Small intestine (tissue), 7 donors: Measurements from ENCODE around the gene CLASRP. TPM values are rescaled to one million over a fixed set of nuclear protein-coding genes. Genes with fewer than 3 reads are reported as not detected.

Experiments used
- DNase-seq, 2 donors: peaks; one replicate each; pipeline versions ENCODE4 v3.0.0 to v3.0.0-alpha.2; 2013
- FAIRE-seq: peaks from 2 replicates; lab custom pipeline; 2012; peaks lifted over from hg19 to GRCh38; lab: Jason Lieb, UNC
- H3K27ac ChIP-seq, 3 donors: one replicate each; pipeline ENCODE4 v1.5.1; 2013; ENCODE audit warnings: low read length in 2 of 3, mild to moderate bottlenecking in 2 of 3, control low read depth in 1 of 3, inconsistent platforms in 1 of 3, low read depth in 1 of 3, moderate library complexity in 1 of 3
- H3K27me3 ChIP-seq, 3 donors: one replicate each; pipeline ENCODE4 v1.6.1; 2013; ENCODE audit warnings: low read length in 3 of 3, inconsistent platforms in 1 of 3; ENCODE audit not compliant: control insufficient read depth in 3 of 3, insufficient read depth in 3 of 3
- H3K36me3 ChIP-seq, 3 donors: one replicate each; pipeline ENCODE4 v1.6.1; 2013; ENCODE audit warnings: low read length in 3 of 3, inconsistent platforms in 1 of 3, low read depth in 1 of 3, mild to moderate bottlenecking in 1 of 3, moderate library complexity in 1 of 3; ENCODE audit not compliant: control insufficient read depth in 3 of 3, insufficient read depth in 2 of 3
- H3K4me1 ChIP-seq, 3 donors: one replicate each; pipeline ENCODE4 v1.6.1; 2013; ENCODE audit warnings: low read length in 2 of 3, inconsistent platforms in 1 of 3, low read depth in 1 of 3, mild to moderate bottlenecking in 1 of 3, moderate library complexity in 1 of 3; ENCODE audit not compliant: control insufficient read depth in 3 of 3, insufficient read depth in 2 of 3
- H3K4me3 ChIP-seq, 3 donors: one replicate each; pipeline ENCODE4 v1.5.1; 2013; ENCODE audit warnings: low read length in 3 of 3, control low read depth in 1 of 3, inconsistent platforms in 1 of 3, low read depth in 1 of 3, mild to moderate bottlenecking in 1 of 3, moderate library complexity in 1 of 3
- H3K9me3 ChIP-seq, 2 donors: one replicate each; pipeline ENCODE4 v1.6.1; 2013; ENCODE audit warnings: low read depth in 1 of 2, low read length in 1 of 2; ENCODE audit not compliant: control insufficient read depth in 2 of 2, insufficient read depth in 1 of 2
- WGBS, 3 donors: extraction: QIAGEN DNeasy Blood & Tissue Kit; methylation state at CpG; one replicate each; pipeline ENCODE4 v1.1.7; 2013; 5-methylcytosine and 5-hydroxymethylcytosine counted together
- polyA plus RNA-seq, 4 donors: library from polyadenylated mRNA; stranded (reverse) in 3 of 4; unstranded in 1 of 4; fragments of 200-250 nt in 3 of 4; fragments of 120-200 nt in 1 of 4; gene quantifications; one replicate each; pipeline versions ENCODE4 v1.2.1 to v1.2.3, GENCODE V29; 2013
- donor health status: healthy with polysubstance abuse.
- donor health status: control.
- donor health status: control.
- donor health status: Bipolar disorder and iron deficiency.
- donor health status: healthy.

The CLASRP gene
- polyA plus RNA-seq, 4 donors: 55.3 to 117 (median 80.4) TPM

DNA sequence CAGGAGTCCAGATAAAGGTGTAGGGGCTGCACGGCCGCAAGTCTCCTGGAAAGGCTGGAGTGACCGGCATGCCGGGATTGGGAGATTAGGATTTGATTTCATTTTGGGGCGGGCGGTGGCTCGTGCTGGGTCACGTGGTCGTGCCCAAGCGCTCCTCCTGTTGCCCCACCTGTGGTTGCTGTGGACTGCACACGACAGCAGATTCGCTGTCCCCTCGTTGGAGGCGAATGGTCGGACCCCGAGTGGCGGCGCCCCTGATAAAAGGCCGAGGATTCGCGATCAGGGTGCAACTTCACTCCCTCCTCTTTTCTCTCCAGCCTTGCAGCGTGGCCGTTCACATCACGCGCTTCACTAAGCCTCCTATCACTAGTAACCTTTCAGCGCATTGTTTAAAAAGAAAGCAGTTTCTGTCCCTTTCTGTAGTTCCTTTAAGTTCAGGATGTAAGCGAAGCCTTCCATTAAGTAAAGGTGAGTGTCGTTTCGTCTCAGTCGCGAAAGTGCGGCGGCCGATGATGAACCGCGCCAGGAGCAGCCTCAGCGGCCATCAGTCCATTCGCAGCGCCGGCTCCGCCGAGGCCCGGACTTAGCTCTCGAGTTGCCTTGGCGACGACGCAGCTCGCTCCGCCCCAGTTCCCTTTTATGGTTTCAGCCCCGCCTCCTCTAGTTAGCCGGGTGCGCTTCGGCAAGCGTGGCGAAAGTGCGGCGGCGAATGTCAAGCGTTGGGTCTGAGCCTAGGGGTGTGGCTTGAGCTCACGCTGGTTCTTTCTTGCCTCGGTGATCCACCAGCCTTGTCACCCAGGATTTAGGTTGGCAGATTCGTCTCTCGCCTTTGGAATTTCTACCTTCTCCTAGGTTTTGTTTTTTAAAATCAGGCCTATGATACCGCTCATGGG, 52.4 kb downstream of the CLASRP start:
- 8 to 11% (median 10%) methylated on average over 64 of the region's 64 CpGs for WGBS, 3 donors
- Histone ChIP-seq H3K27me3 (no peaks in the 10 kb centered on the region), H3K27ac (peak overlapping the region; percentile 88 to 99 (median 98)), H3K9me3 (no peaks in the 10 kb centered on the region), H3K36me3 (peaks cover 0 to 60% (median 6%) of the 10 kb centered on the region in 3 donors), H3K4me3 (peak overlapping the region; percentile 25 to 96 (median 95)), H3K4me1 (peaks cover 4 to 37% (median 11%) of the 10 kb centered on the region in 3 donors)
- FAIRE-seq (no peak), DNase-seq (peak; percentile 99 to 100)

GRCh38 chr19:45092747-45093678, 54.2 kb downstream of the CLASRP start, which contains the start of gene PPP1R37:
TSS of gene PPP1R37 (plus strand) at chr19:45093179. CDS start at chr19:45093326, 147 bp downstream.
- FAIRE-seq (no peak), DNase-seq (peak; percentile 98)
- 0 to 1% (median 0%) methylated on average over 91 to 103 of the region's 103 CpGs for WGBS, 3 donors
- H3K27me3 ChIP-seq: no peaks in the 10 kb centered on the region
- H3K36me3 ChIP-seq: peaks cover 0 to 60% (median 6%) of the 10 kb centered on the region in 3 donors
- H3K9me3 ChIP-seq: no peaks in the 10 kb centered on the region
- peak within 1 kb of the TSS; percentile 90 to 96 (median 95) for H3K4me3 ChIP-seq
- peak within 1 kb of the TSS; percentile 88 to 99 (median 98) for H3K27ac ChIP-seq
- H3K4me1 ChIP-seq: peaks cover 12 to 51% (median 14%) of the 10 kb centered on the region in 3 donors

DNA sequence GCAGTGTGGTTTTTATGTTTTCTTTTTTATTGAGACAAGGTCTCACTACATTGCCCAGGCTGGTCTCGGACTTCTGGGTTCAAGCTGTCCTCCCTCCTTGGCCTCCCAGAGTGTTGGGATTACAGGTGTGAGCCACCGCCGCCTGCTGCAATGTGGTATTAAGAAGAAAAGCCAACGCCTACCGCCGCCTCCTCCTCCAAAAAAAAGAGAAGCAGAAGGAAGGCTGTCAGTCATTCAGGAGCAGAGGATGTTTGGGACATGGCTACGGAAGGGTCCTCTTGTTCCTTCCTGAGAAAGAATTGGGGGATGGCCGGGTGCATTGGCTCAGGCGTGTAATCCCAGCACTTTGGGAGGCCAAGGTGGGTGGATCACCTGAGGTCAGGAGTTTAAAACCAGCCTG, 55.3 kb downstream of the CLASRP start:
- peaks cover 20 to 61% (median 22%) of the 10 kb centered on the region in 3 donors for H3K4me1 ChIP-seq

DNA sequence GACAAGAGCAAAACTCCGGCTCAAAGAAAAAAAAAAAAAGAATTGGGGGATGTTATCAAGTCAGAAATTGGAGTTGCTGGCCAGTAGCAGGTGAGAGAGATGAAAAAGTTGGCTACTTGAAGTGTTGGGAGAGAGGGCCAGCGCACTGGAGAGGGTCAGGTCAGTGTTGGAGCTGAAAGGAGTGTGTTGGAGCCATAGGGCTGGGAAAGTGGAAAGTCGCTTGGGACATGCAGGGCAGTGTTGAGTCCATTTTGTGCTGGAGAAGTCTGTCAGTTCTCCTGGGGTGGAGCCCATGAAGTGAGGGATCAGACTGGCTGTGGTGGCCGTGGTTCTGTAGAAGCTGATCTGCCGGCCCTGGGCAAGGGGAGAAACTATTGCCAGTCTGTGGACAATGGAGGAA, 55.9 kb downstream of the CLASRP start:
- DNase-seq (peak in 1 of 2 donors; percentile 14), FAIRE-seq (no peak)
- H3K27me3 ChIP-seq: no peaks in the 10 kb centered on the region
- no peak overlapping the region for H3K27ac ChIP-seq
- peaks cover 0 to 62% (median 6%) of the 10 kb centered on the region in 3 donors for H3K36me3 ChIP-seq
- H3K9me3 ChIP-seq: no peaks in the 10 kb centered on the region
- peak overlapping the region in 1 of 3 donors; percentile 13 for H3K4me3 ChIP-seq
- H3K4me1 ChIP-seq: peaks cover 20 to 67% (median 24%) of the 10 kb centered on the region in 3 donors
- WGBS, 3 donors: 52 to 71% (median 62%) methylated on average over 5 of the region's 5 CpGs

More for the DNA sequence above, 55.3 kb downstream of the CLASRP start:
- no peak for FAIRE-seq
- Histone ChIP-seq H3K36me3 (peaks cover 0 to 59% (median 6%) of the 10 kb centered on the region in 3 donors), H3K9me3 (no peaks in the 10 kb centered on the region), H3K4me3 (peak overlapping the region in 2 of 3 donors; percentile 95 to 96), H3K27me3 (no peaks in the 10 kb centered on the region), H3K27ac (no peak overlapping the region)
- no peak for DNase-seq
- WGBS, 3 donors: 25 to 66% (median 35%) methylated on average over 9 of the region's 9 CpGs

DNA sequence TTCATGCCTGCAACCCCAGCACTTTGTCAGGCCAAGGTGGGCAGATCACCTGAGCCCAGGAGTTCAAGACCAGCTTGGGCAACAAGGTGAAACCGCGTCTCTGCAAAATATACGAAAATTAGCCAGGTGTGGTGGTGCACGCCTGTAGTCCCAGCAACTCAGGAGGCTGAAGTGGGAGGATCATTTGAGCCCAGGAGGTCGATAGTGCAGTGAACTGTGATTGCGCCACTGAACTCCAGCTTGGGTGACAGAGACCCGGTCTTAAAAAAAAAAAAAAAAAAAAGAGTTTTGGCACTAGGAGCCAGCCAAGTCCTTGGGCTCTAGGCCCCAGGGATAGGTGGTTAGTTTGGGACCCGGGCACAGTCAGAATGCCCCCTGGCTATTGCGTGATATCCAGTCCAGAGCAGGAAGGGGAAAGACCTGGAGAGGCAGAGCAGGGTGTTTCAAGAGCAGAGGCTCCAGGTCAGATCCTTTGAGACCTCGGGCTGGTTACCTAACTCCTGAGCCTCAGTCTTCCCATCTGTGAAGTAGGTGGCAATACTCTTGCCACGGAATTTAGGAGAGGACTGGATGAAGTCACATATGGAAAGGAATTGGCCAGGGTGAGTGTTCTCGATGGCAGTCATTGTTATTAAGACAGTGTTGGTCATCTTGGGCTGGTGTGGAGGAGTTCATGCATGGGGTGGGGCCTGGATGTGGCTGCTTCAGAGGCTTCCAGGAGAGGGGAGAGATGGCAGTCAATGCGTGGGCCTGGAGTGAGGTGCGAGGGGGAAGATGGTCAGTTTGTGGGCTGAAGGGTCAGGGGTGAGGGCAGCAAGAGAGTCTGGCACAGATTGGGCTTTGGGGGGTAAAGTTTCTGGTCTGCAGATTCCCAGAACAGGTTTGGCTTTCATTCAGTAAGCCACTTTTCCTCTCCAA, 56.9 kb downstream of the CLASRP start:
- DNase-seq (peak in 1 of 2 donors; percentile 4), FAIRE-seq (no peak)
- H3K9me3 ChIP-seq: no peaks in the 10 kb centered on the region
- H3K27me3 ChIP-seq: no peaks in the 10 kb centered on the region
- WGBS, 3 donors: 82 to 88% (median 83%) methylated on average over 14 of the region's 14 CpGs
- H3K4me1 ChIP-seq: peaks cover 20 to 67% (median 24%) of the 10 kb centered on the region in 3 donors
- H3K36me3 ChIP-seq: peaks cover 0 to 62% (median under 1%) of the 10 kb centered on the region in 3 donors
- H3K27ac ChIP-seq: no peak overlapping the region
- no peak overlapping the region for H3K4me3 ChIP-seq

- 82 to 88% (median 85%) methylated on average over 7 of the region's 7 CpGs for WGBS, 3 donors
- no peak overlapping the region for H3K27ac ChIP-seq
- H3K9me3 ChIP-seq: no peaks in the 10 kb centered on the region
- H3K27me3 ChIP-seq: no peaks in the 10 kb centered on the region
- FAIRE-seq: no peak
- peaks cover 0 to 67% (median 0%) of the 10 kb centered on the region in 3 donors for H3K36me3 ChIP-seq
- peak in 1 of 2 donors; percentile 3 for DNase-seq
- peaks cover 23 to 71% (median 27%) of the 10 kb centered on the region in 3 donors for H3K4me1 ChIP-seq
- H3K4me3 ChIP-seq: no peak overlapping the region
These were observed 57.9 kb downstream of the CLASRP start for GRCh38 chr19:45096700-45097099.

GRCh38 chr19:45097450-45097775, 58.6 kb downstream of the CLASRP start:
- WGBS, 3 donors: 54 to 79% (median 70%) methylated on average over 5 to 7 of the region's 7 CpGs
- peak overlapping the region in 1 of 3 donors; percentile 98 for H3K27ac ChIP-seq

More at GRCh38 chr19:45097450-45097775, 58.6 kb downstream of the CLASRP start:
- Histone ChIP-seq H3K27me3 (no peaks in the 10 kb centered on the region), H3K36me3 (peaks cover 0 to 74% (median 0%) of the 10 kb centered on the region in 3 donors), H3K9me3 (no peaks in the 10 kb centered on the region), H3K4me3 (no peak overlapping the region), H3K4me1 (peaks cover 23 to 78% (median 29%) of the 10 kb centered on the region in 3 donors)
- DNase-seq (no peak), FAIRE-seq (no peak)
